ENCODE measurements around the gene FGD6. TPM values are rescaled to one million over a fixed set of nuclear protein-coding genes. Genes with fewer than 3 reads are reported as not detected.

The FGD6 gene
- total RNA-seq, 1 donor from 2014 or later: 13.2 TPM

DNA sequence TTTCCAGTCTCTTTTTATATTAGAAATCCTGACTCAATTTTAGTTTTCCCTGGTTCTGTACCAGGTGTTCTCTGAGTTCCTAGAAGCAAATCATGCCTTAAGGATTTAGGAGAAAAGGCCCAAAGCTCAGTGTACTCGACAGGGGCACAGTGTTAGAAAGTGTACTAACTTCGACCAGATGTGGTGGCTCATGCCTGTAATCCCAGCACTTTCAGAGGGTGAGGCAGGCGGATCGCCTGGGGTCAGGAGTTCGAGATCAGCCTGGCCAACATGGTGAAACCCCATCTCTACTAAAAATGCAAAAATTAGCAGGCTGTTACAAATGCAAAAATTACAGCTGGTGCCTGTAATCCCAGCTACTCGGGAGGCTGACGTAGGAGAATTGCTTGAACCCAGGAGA, 12.4 kb upstream of the FGD6 start:
- Histone ChIP-seq H3K36me3 (ENCODE audit: control insufficient read depth, insufficient read depth, low read length) (peaks cover 2% of the 10 kb centered on the region), H3K4me3 (ENCODE audit: low read depth, low read length) (no peak overlapping the region), H3K27me3 (ENCODE audit: control insufficient read depth, insufficient read depth, low read length) (no peaks in the 10 kb centered on the region)
- no peak for DNase-seq (ENCODE audit: low read depth)
- no peak for FAIRE-seq
- TF ChIP-seq, protein P1, sequence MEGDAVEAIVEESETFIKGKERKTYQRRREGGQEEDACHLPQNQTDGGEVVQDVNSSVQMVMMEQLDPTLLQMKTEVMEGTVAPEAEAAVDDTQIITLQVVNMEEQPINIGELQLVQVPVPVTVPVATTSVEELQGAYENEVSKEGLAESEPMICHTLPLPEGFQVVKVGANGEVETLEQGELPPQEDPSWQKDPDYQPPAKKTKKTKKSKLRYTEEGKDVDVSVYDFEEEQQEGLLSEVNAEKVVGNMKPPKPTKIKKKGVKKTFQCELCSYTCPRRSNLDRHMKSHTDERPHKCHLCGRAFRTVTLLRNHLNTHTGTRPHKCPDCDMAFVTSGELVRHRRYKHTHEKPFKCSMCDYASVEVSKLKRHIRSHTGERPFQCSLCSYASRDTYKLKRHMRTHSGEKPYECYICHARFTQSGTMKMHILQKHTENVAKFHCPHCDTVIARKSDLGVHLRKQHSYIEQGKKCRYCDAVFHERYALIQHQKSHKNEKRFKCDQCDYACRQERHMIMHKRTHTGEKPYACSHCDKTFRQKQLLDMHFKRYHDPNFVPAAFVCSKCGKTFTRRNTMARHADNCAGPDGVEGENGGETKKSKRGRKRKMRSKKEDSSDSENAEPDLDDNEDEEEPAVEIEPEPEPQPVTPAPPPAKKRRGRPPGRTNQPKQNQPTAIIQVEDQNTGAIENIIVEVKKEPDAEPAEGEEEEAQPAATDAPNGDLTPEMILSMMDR (IDR thresholded peaks at IDR 0.05; ENCODE audit: insufficient read depth, low read length, severe bottlenecking): no peak

DNA sequence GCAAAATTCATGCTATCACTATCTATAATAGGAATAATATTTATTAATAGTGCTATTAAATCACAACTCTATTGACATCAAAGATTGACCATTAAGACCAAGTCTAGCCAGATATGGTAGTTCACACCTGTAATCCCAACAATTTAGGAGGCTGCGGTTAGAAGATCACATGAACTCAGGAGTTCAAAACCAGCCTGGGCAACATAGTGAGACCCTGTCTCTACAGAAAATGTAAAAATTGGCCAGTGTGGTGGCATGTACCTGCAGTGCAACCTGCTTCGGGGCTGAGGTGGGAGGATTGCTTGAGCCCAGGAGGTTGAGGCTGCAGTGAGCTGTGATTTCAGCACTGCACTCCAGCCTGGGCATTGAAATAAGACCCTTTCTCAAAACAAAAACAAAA, 11.3 kb upstream of the FGD6 start:
- TF ChIP-seq, protein P1 (IDR thresholded peaks at IDR 0.05; ENCODE audit: insufficient read depth, low read length, severe bottlenecking): no peak
- FAIRE-seq: no peak
- Histone ChIP-seq H3K36me3 (ENCODE audit: control insufficient read depth, insufficient read depth, low read length) (peaks cover 2% of the 10 kb centered on the region), H3K4me3 (ENCODE audit: low read depth, low read length) (no peak overlapping the region), H3K27me3 (ENCODE audit: control insufficient read depth, insufficient read depth, low read length) (no peaks in the 10 kb centered on the region)
- DNase-seq (ENCODE audit: low read depth): no peak

DNA sequence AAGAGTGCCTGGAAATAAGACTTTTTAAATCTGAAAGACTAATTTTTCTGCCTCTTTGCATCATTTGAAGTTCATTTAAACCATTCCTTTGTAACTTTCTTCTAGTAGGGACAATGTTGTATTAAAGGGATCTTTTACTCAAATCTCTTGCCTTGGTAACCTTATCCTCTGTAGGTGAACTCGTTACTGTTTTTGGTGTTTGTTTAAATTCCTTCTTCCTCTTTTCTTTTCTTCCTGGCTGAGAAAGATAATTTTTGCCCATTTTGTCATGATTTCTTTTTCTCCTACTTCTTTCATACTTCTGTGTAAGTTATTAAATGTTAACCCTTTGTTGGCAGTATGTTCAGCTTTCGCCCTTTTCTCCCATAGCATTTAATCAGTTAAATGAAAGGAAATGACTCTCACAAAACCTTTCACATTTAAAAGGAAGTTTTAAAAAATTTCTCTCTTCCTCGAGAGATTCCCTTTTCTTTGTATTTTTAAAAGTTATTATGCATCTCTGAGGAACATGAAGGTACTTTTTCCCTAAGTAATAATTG, 10.6 kb upstream of the FGD6 start:
- DNase-seq (ENCODE audit: low read depth) (no peak), FAIRE-seq (no peak)
- Histone ChIP-seq H3K27me3 (ENCODE audit: control insufficient read depth, insufficient read depth, low read length) (no peaks in the 10 kb centered on the region), H3K4me3 (ENCODE audit: low read depth, low read length) (no peak overlapping the region), H3K36me3 (ENCODE audit: control insufficient read depth, insufficient read depth, low read length) (peaks cover 2% of the 10 kb centered on the region)
- TF ChIP-seq, protein P1 (IDR thresholded peaks at IDR 0.05; ENCODE audit: insufficient read depth, low read length, severe bottlenecking): no peak

DNA sequence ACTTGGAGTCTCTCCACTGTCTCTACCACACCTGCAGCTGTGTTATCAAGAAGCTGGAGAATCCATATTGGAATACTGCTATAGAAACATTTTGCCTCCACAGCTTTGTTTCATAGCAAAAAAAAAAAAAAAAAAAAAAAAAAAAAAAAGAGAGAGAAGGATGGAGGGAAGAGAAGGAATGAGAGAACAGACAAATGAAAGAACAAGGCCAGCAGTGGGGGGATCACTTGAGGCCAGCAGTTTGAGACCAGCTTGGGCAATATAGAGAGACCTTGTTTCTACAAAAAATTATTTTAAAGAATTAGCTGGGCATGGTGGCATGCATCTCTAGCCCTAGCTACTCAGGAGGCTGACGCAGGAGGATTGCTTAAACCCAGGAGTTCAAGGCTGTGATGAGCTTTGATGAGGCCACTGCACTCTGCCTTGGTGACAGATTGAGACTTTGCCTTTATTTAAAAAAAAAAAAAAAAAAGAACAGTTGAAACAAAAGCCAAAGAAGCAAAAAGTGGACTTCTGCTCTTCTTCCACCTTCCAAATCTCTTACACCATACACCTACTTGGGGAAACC, 8.5 kb upstream of the FGD6 start:
- Histone ChIP-seq H3K4me3 (ENCODE audit: low read depth, low read length) (no peak overlapping the region), H3K27me3 (ENCODE audit: control insufficient read depth, insufficient read depth, low read length) (no peaks in the 10 kb centered on the region), H3K36me3 (ENCODE audit: control insufficient read depth, insufficient read depth, low read length) (peaks cover 2% of the 10 kb centered on the region)
- FAIRE-seq (no peak), DNase-seq (ENCODE audit: low read depth) (no peak)
- TF ChIP-seq, protein P1 (IDR thresholded peaks at IDR 0.05; ENCODE audit: insufficient read depth, low read length, severe bottlenecking): no peak

DNA sequence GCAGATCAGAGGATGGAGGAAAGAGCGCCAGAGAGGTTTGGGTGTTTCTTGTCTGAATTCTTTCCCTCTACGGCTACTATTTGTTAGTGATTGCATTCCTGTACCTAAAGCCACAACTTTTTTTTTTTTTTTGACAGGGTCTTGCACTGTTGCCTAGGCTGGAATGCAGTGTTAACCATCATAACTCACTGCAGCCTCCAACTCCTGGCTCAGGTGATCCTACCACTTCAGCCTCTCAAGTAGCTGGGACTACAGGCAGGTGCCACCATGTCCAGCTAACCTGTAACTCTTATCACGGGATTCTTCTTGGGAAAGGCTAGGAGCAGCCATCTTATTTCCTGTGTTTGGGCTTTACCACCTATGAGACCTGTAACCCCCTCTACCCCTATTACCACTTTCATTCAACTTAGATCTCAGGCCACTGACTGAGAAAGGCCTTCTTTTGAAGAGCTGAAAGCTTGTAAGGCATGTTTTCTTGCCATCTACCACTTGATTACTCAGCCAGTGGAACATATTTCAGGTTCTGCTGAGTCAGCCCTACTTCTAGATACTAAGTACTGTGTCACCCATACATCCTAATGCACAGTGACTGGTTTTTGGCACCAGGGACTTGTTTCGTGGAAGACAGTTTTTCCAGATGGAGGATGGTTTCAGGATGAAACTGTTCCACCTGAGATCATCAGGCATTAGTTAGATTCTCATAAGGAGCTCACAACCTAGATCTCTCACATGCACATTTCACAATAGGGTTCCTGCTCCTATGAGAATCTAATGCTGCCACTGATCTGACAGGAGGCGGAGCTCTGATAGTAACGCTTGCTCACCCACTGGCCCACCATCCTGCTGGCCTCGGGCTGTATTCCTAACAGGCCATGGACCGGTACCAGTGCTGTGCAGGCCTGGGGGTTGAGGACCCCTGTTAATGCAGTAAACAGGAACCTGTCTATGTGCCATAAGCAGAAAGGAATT, 7.2 kb upstream of the FGD6 start:
- peaks cover 2% of the 10 kb centered on the region for H3K36me3 ChIP-seq (ENCODE audit: control insufficient read depth, insufficient read depth, low read length)
- FAIRE-seq: no peak

More for the DNA sequence above, 7.2 kb upstream of the FGD6 start:
- DNase-seq (ENCODE audit: low read depth): peak; percentile 80
- TF ChIP-seq, protein P1 (IDR thresholded peaks at IDR 0.05; ENCODE audit: insufficient read depth, low read length, severe bottlenecking): no peak
- Histone ChIP-seq H3K4me3 (ENCODE audit: low read depth, low read length) (no peak overlapping the region), H3K27me3 (ENCODE audit: control insufficient read depth, insufficient read depth, low read length) (no peaks in the 10 kb centered on the region)
